ENCODE data around the gene SRGN.

DNA sequence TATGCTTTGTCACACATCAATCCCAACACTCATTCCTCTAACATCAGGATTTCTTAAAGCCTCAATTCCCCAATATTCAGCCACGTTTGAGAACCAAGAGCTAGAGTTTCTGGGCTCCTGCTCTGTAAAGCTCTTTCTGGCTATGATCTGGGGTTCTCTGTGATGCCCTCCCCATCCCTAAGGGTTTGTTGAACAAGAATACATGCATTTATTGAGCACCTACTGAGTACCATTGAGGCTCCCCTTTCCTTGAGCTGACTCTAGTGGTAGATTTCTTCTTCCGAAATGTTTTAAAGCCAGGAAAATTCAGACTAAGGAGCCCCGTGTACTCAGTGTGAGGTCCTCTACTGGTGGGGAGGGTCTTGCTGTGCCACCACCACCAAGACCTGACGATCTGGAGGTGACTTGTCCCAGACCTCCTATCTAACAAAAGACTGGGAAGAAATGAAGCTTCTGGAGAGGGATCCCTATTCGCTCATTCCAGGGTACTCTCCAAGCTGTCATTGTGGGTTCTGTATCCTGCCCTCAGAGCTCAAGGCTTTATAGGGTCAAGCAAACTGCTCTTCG, 23.1 kb upstream of the SRGN start:
- TF ChIP-seq, protein P1, sequence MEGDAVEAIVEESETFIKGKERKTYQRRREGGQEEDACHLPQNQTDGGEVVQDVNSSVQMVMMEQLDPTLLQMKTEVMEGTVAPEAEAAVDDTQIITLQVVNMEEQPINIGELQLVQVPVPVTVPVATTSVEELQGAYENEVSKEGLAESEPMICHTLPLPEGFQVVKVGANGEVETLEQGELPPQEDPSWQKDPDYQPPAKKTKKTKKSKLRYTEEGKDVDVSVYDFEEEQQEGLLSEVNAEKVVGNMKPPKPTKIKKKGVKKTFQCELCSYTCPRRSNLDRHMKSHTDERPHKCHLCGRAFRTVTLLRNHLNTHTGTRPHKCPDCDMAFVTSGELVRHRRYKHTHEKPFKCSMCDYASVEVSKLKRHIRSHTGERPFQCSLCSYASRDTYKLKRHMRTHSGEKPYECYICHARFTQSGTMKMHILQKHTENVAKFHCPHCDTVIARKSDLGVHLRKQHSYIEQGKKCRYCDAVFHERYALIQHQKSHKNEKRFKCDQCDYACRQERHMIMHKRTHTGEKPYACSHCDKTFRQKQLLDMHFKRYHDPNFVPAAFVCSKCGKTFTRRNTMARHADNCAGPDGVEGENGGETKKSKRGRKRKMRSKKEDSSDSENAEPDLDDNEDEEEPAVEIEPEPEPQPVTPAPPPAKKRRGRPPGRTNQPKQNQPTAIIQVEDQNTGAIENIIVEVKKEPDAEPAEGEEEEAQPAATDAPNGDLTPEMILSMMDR (IDR thresholded peaks at IDR 0.05; ENCODE audit: control extremely low read depth in 1 of 3, insufficient read depth in 1 of 3, low read depth in 1 of 3, low read length in 3 of 3) = peak; percentile 8 to 29 (median 28); a peak in 3 of 4 replicates
- TF ChIP-seq EP300 (IDR thresholded peaks at IDR 0.05; ENCODE audit: borderline replicate concordance in 1 of 2, low read depth in 2 of 2, low read length in 2 of 2) (no peak), GABPA (IDR thresholded peaks at IDR 0.05; ENCODE audit: borderline replicate concordance, insufficient read depth, low read length) (no peak), SIX5 (IDR thresholded peaks at IDR 0.05; ENCODE audit: low read depth, low read length) (no peak), POLR2AphosphoS5 (IDR thresholded peaks at IDR 0.05; ENCODE audit: low read depth, low read length) (no peak), CHD2 (IDR thresholded peaks at IDR 0.05; ENCODE audit: low read length) (no peak), RAD21 (IDR thresholded peaks at IDR 0.05 in 1 of 2, conservative IDR thresholded peaks at IDR 0.05 in 1 of 2; ENCODE audit: low read depth in 2 of 2, low read length in 2 of 2) (peak in 1 of 2 experiments; percentile 19; a peak in 1 of 4 replicates)
- TF ChIP-seq, protein P2, sequence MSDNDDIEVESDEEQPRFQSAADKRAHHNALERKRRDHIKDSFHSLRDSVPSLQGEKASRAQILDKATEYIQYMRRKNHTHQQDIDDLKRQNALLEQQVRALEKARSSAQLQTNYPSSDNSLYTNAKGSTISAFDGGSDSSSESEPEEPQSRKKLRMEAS (IDR thresholded peaks at IDR 0.05) = no peak
